CD4-positive, alpha-beta T cell treated with Interleukin-10 for 1 hour (primary cell): ENCODE results near the gene PTPRD.
"Not testable (repeated sequence)": the region's sequence is repeated elsewhere in the genome, so short reads cannot be mapped to it uniquely, and the experiment has no call there.

Experiments used
- DNase-seq: peaks from one replicate; pipeline ENCODE4 v3.0.0-alpha.2; 2020

Gene PTPRD

GRCh38 chr9:9099646-9100045, 1513.2 kb downstream of the PTPRD start:
- DNase-seq: no peak

- DNase-seq: not testable (repeated sequence)
Observed at GRCh38 chr9:9097254-9097653, 1515.5 kb downstream of the PTPRD start.

GRCh38 chr9:9091387-9091786, 1521.4 kb downstream of the PTPRD start:
- no peak for DNase-seq

- DNase-seq: no peak
Observed at GRCh38 chr9:9079473-9079872, 1533.3 kb downstream of the PTPRD start.

GRCh38 chr9:9078301-9078700, 1534.5 kb downstream of the PTPRD start:
- no peak for DNase-seq

- DNase-seq: no peak
Observed at GRCh38 chr9:9061627-9062026, 1551.2 kb downstream of the PTPRD start.

GRCh38 chr9:9054354-9054992, 1558.3 kb downstream of the PTPRD start:
- no peak for DNase-seq

GRCh38 chr9:9045572-9045971, 1567.2 kb downstream of the PTPRD start:
- DNase-seq: no peak

GRCh38 chr9:9045072-9045471, 1567.7 kb downstream of the PTPRD start:
- DNase-seq: no peak

GRCh38 chr9:9043788-9044187, 1569.0 kb downstream of the PTPRD start:
- DNase-seq: not testable (repeated sequence)

GRCh38 chr9:9041756-9042155, 1571.0 kb downstream of the PTPRD start:
- DNase-seq: no peak

GRCh38 chr9:9033022-9033421, 1579.8 kb downstream of the PTPRD start:
- DNase-seq: no peak

- DNase-seq: no peak
Observed at GRCh38 chr9:9016597-9016996, 1596.2 kb downstream of the PTPRD start.

- no peak for DNase-seq
Observed at GRCh38 chr9:9004810-9005209, 1608.0 kb downstream of the PTPRD start.

GRCh38 chr9:9002826-9003583, 1609.8 kb downstream of the PTPRD start:
- DNase-seq: no peak

- no peak for DNase-seq
Observed at GRCh38 chr9:8980496-8981013, 1632.2 kb downstream of the PTPRD start.

GRCh38 chr9:8978334-8978733, 1634.5 kb downstream of the PTPRD start:
- DNase-seq: no peak

- DNase-seq: not testable (repeated sequence)
Observed at GRCh38 chr9:8968350-8968749, 1644.5 kb downstream of the PTPRD start.

GRCh38 chr9:8963885-8964284, 1648.9 kb downstream of the PTPRD start:
- no peak for DNase-seq

GRCh38 chr9:8962084-8962483, 1650.7 kb downstream of the PTPRD start:
- no peak for DNase-seq

GRCh38 chr9:8961186-8961851, 1651.5 kb downstream of the PTPRD start:
- DNase-seq: no peak

GRCh38 chr9:8960254-8960653, 1652.5 kb downstream of the PTPRD start:
- DNase-seq: no peak

GRCh38 chr9:8958358-8958757, 1654.4 kb downstream of the PTPRD start:
- DNase-seq: no peak

GRCh38 chr9:8955315-8955714, 1657.5 kb downstream of the PTPRD start:
- DNase-seq: no peak
